GM23248 (cell line): ENCODE results near the gene ANGEL2.

Experiments
- EZH2 ChIP-seq: fragments of 200-600 bp; sonication (generic); IDR thresholded peaks from 2 replicates; pipeline ENCODE4 v1.6.1; 2018; ENCODE audit warnings: antibody characterized with exemption, mild to moderate bottlenecking; ENCODE audit not compliant: insufficient read depth, poor library complexity, severe bottlenecking
- EZH2phosphoT487 ChIP-seq: fragments of 200-600 bp; sonication (generic); IDR thresholded peaks from 2 replicates; pipeline ENCODE4 v1.6.1; 2018; ENCODE audit warnings: antibody characterized with exemption, moderate library complexity, mild to moderate bottlenecking, low read depth; ENCODE audit not compliant: insufficient read depth

- TF ChIP-seq EZH2 = no peak
- TF ChIP-seq EZH2phosphoT487 = no peak
Observed at GRCh38 chr1:213061263-213061662, 45.6 kb upstream of the ANGEL2 start.
